ENCODE measurements around the gene MACROD1. TPM values are rescaled to one million over a fixed set of nuclear protein-coding genes. Genes with fewer than 3 reads are reported as not detected.

The MACROD1 gene
- total and polyA plus RNA-seq, 12 donors = 5.5 to 62.9 (median 26.8) TPM

GRCh38 chr11:64148226-64148916 is 17.5 kb downstream of the MACROD1 start:
- H3K27ac ChIP-seq = peak overlapping the region in 1 of 5 donors; percentile 59
- peak; percentile 66 to 91 (median 76) for DNase-seq
- H3K27me3 ChIP-seq = no peaks in the 10 kb centered on the region
- peaks cover 7 to 15% of the 10 kb centered on the region in 2 donors for H3K4me1 ChIP-seq (replicated peaks in 1 of 2)
- WGBS, 4 donors = 17 to 20% (median 17%) methylated on average over 10 to 19 of the region's 19 CpGs
- TF ChIP-seq POLR2A (IDR thresholded peaks at IDR 0.05) (no peak), CTCF (IDR thresholded peaks at IDR 0.05) (peak; percentile 87 to 99 (median 92))
- no peaks in the 10 kb centered on the region for H3K9me3 ChIP-seq (replicated peaks in 1 of 3)
- intact Hi-C loops (cut with DNase I) = loop anchor here (2.0 to 10.0 kb wide), 2 partner anchors 148 to 314 kb away; partner anchors contain the start of gene MARK2 (in 1 of the 2)
- H3K4me3 ChIP-seq = peak overlapping the region in 1 of 4 donors; percentile 35
- no peaks in the 10 kb centered on the region for H3K36me3 ChIP-seq (replicated peaks in 1 of 2)

- Histone ChIP-seq H3K27ac (no peak overlapping the region), H3K36me3 (replicated peaks in 1 of 2) (no peaks in the 10 kb centered on the region), H3K4me3 (no peak overlapping the region), H3K4me1 (replicated peaks in 1 of 2) (peaks cover 7 to 15% of the 10 kb centered on the region in 2 donors), H3K9me3 (replicated peaks in 1 of 3) (no peaks in the 10 kb centered on the region), H3K27me3 (no peaks in the 10 kb centered on the region)
- WGBS, 4 donors = 70 to 81% (median 75%) methylated on average over 16 to 22 of the region's 22 CpGs
- peak in 6 of 7 donors; percentile 29 to 88 (median 46) for DNase-seq
- TF ChIP-seq POLR2A (IDR thresholded peaks at IDR 0.05) = no peak
- peak in 5 of 6 experiments; percentile 32 to 59 (median 58) for TF ChIP-seq CTCF (IDR thresholded peaks at IDR 0.05)
- intact Hi-C loops (cut with DNase I) = loop anchor here in 1 of 2 donors (10.0 kb wide), 1 partner anchor 311 kb away; the partner anchor contains the start of gene MARK2
These were observed 19.6 kb downstream of the MACROD1 start for GRCh38 chr11:64146036-64146955.

GRCh38 chr11:64144587-64145472 is 21.1 kb downstream of the MACROD1 start:
- intact Hi-C loops (cut with DNase I) = loop anchor here in 1 of 2 donors (10.0 kb wide), 1 partner anchor 310 kb away; the partner anchor contains the start of gene MARK2
- TF ChIP-seq POLR2A (IDR thresholded peaks at IDR 0.05) = no peak
- no peak for TF ChIP-seq CTCF (IDR thresholded peaks at IDR 0.05)
- no peaks in the 10 kb centered on the region for H3K27me3 ChIP-seq
- no peak for DNase-seq
- no peak overlapping the region for H3K4me3 ChIP-seq
- peak overlapping the region in 1 of 5 donors; percentile 0 for H3K27ac ChIP-seq
- no peaks in the 10 kb centered on the region for H3K9me3 ChIP-seq (replicated peaks in 1 of 3)
- H3K36me3 ChIP-seq (replicated peaks in 1 of 2) = no peaks in the 10 kb centered on the region
- WGBS, 4 donors = 90 to 94% (median 93%) methylated on average over 27 to 41 of the region's 41 CpGs
- peaks cover 7 to 8% of the 10 kb centered on the region in 2 donors for H3K4me1 ChIP-seq (replicated peaks in 1 of 2)

Data from adrenal gland (tissue), 12 donors.